H1 (cell line): ENCODE data around the gene BTBD9. TPM values are rescaled to one million over a fixed set of nuclear protein-coding genes. Genes with fewer than 3 reads are reported as not detected.

Experiments
- CTCF ChIA-PET: fragments of 300-600 bp; sonication (Branson Sonifier 250); formaldehyde crosslinking; loops from one replicate; lab custom pipeline; 2021; ENCODE audit not compliant: partially characterized antibody; lab: Charles Lee
- POLR2A ChIA-PET: fragments of 300-600 bp; sonication (Branson Sonifier 250); formaldehyde crosslinking; loops from one replicate; lab custom pipeline; 2021; ENCODE audit warnings: inconsistent platforms; ENCODE audit not compliant: partially characterized antibody; lab: Charles Lee
- DNase-seq, 2 experiments: peaks; one replicate each; pipeline versions ENCODE4 v3.0.0 to v3.0.0-alpha.2; 2010 to 2022; ENCODE audit warnings: low spot score in 2 of 2, low read depth in 1 of 2, mixed read lengths in 1 of 2
- FAIRE-seq: peaks from 2 replicates; lab custom pipeline; 2011; peaks lifted over from hg19 to GRCh38; lab: Jason Lieb, UNC
- H2AFZ ChIP-seq: 2 replicates; pipeline ENCODE4 v1.8.1; 2012; ENCODE audit warnings: low read length, inconsistent platforms
- H2AK5ac ChIP-seq: 2 replicates; pipeline ENCODE4 v1.6.1; 2013; ENCODE audit warnings: low read depth, low read length
- H2BK120ac ChIP-seq: replicated peaks from 2 replicates; pipeline ENCODE3; 2013; ENCODE audit warnings: low read depth, low read length, inconsistent platforms
- H2BK12ac ChIP-seq: 2 replicates; pipeline ENCODE4 v1.6.1; 2013; ENCODE audit warnings: low read depth, low read length
- H2BK15ac ChIP-seq: 2 replicates; pipeline ENCODE4 v1.6.1; 2013; ENCODE audit warnings: low read length
- H2BK20ac ChIP-seq: 2 replicates; pipeline ENCODE4 v1.6.1; 2013; ENCODE audit warnings: low read length
- H2BK5ac ChIP-seq: 2 replicates; pipeline ENCODE4 v1.6.1; 2013; ENCODE audit warnings: low read depth, low read length
- H3K14ac ChIP-seq: 2 replicates; pipeline ENCODE4 v1.6.1; 2013; ENCODE audit warnings: inconsistent platforms; ENCODE audit not compliant: insufficient read length
- H3K18ac ChIP-seq: 2 replicates; pipeline ENCODE4 v1.6.1; 2013; ENCODE audit warnings: low read length; ENCODE audit errors: extremely low read depth
- H3K23ac ChIP-seq: 2 replicates; pipeline ENCODE4 v1.6.1; 2013; ENCODE audit warnings: inconsistent platforms; ENCODE audit not compliant: insufficient read length
- H3K23me2 ChIP-seq: 2 replicates; pipeline ENCODE4 v1.6.1; 2013; ENCODE audit warnings: low read depth, low read length
- H3K27ac ChIP-seq: 2 replicates; pipeline ENCODE4 v1.6.1; 2011; ENCODE audit warnings: low read depth, low read length, inconsistent platforms
- H3K27me3 ChIP-seq, 4 experiments: replicated peaks in 1 of 4; 1 replicate in 1 of 4; 2 replicates in 3 of 4; pipeline versions ENCODE4 v1.6.1 to v1.8.1; 2011 to 2013; ENCODE audit warnings: low read length in 3 of 4, mild to moderate bottlenecking in 3 of 4, inconsistent platforms in 2 of 4, mixed read lengths in 2 of 4, moderate library complexity in 1 of 4; ENCODE audit not compliant: control insufficient read depth in 3 of 4, insufficient read depth in 3 of 4; ENCODE audit errors: extremely low read depth in 1 of 4
- H3K36me3 ChIP-seq, 4 experiments: 2 replicates each; pipeline versions ENCODE4 v1.6.1 to v1.8.1; 2011 to 2013; ENCODE audit warnings: mild to moderate bottlenecking in 4 of 4, low read length in 3 of 4, moderate library complexity in 2 of 4, control low read depth in 1 of 4, inconsistent platforms in 1 of 4; ENCODE audit not compliant: insufficient read depth in 4 of 4, control insufficient read depth in 2 of 4
- H3K4ac ChIP-seq: replicated peaks from 2 replicates; pipeline ENCODE3; 2013; ENCODE audit warnings: low read length, low read depth, mixed read lengths, inconsistent platforms; ENCODE audit not compliant: insufficient read length
- H3K4me1 ChIP-seq, 4 experiments: replicated peaks in 1 of 4; 1 replicate in 1 of 4; 2 replicates in 3 of 4; pipeline versions ENCODE4 v1.6.1 to v1.8.1; 2011 to 2013; ENCODE audit warnings: low read length in 3 of 4, inconsistent platforms in 2 of 4, mixed read lengths in 1 of 4; ENCODE audit not compliant: insufficient read depth in 4 of 4, control insufficient read depth in 3 of 4
- H3K4me2 ChIP-seq, 2 experiments: 2 replicates each; pipeline versions ENCODE4 v1.6.1 to v1.8.1; 2011 to 2013; ENCODE audit warnings: low read depth in 2 of 2, low read length in 2 of 2, control low read depth in 1 of 2, inconsistent platforms in 1 of 2, mild to moderate bottlenecking in 1 of 2; ENCODE audit not compliant: insufficient read depth in 1 of 2
- H3K4me3 ChIP-seq, 4 experiments: fragments of 200-600, 300-600 bp in 1 of 4; sonication (generic), shearing (Covaris generic), sonication (Bioruptor Twin) in 1 of 4; 2 replicates each; pipeline versions ENCODE4 v1.5.1 to v1.8.1; 2011 to 2016; ENCODE audit warnings: low read length in 4 of 4, low read depth in 3 of 4, control low read depth in 2 of 4, inconsistent platforms in 2 of 4, mild to moderate bottlenecking in 2 of 4, mixed read lengths in 1 of 4, moderate library complexity in 1 of 4; ENCODE audit not compliant: insufficient read depth in 2 of 4; ENCODE audit errors: extremely low read depth in 1 of 4
- H3K56ac ChIP-seq: replicated peaks from 2 replicates; pipeline ENCODE3; 2013; ENCODE audit warnings: low read depth, mild to moderate bottlenecking, mixed read lengths, low read length, inconsistent platforms; ENCODE audit not compliant: insufficient read length
- H3K79me1 ChIP-seq: 2 replicates; pipeline ENCODE4 v1.6.1; 2013; ENCODE audit warnings: low read depth, low read length, control low read depth
- H3K79me2 ChIP-seq, 2 experiments: 2 replicates each; pipeline versions ENCODE4 v1.6.1 to v1.8.1; 2012 to 2013; ENCODE audit warnings: low read length in 2 of 2, mild to moderate bottlenecking in 2 of 2, inconsistent platforms in 1 of 2; ENCODE audit not compliant: insufficient read depth in 2 of 2, control insufficient read depth in 1 of 2
- H3K9ac ChIP-seq, 4 experiments: replicated peaks in 1 of 4; 1 replicate in 1 of 4; 2 replicates in 3 of 4; pipeline versions ENCODE4 v1.6.1 to v1.8.1; 2011 to 2013; ENCODE audit warnings: low read depth in 3 of 4, low read length in 3 of 4, control low read depth in 2 of 4, mild to moderate bottlenecking in 2 of 4, moderate library complexity in 2 of 4, inconsistent platforms in 1 of 4; ENCODE audit errors: extremely low read depth in 1 of 4
- H3K9me3 ChIP-seq, 2 experiments: 2 replicates each; pipeline versions ENCODE4 v1.6.1 to v1.8.1; 2012 to 2013; ENCODE audit warnings: mild to moderate bottlenecking in 2 of 2, moderate library complexity in 2 of 2, control low read depth in 1 of 2, inconsistent platforms in 1 of 2, low read depth in 1 of 2, low read length in 1 of 2, mixed read lengths in 1 of 2; ENCODE audit not compliant: insufficient read depth in 2 of 2
- H4K20me1 ChIP-seq, 2 experiments: replicated peaks in 1 of 2; 2 replicates each; pipeline versions ENCODE3 to v1.8.1; 2011 to 2013; ENCODE audit warnings: inconsistent platforms in 2 of 2, low read length in 2 of 2, mild to moderate bottlenecking in 1 of 2; ENCODE audit not compliant: insufficient read depth in 2 of 2, control insufficient read depth in 1 of 2
- H4K5ac ChIP-seq: 2 replicates; pipeline ENCODE4 v1.6.1; 2013; ENCODE audit warnings: low read length, low read depth, mixed read lengths, inconsistent platforms; ENCODE audit not compliant: insufficient read length
- H4K8ac ChIP-seq: 2 replicates; pipeline ENCODE4 v1.8.0; 2013; ENCODE audit warnings: mild to moderate bottlenecking, moderate library complexity, low read length, inconsistent platforms; ENCODE audit not compliant: insufficient read depth; ENCODE audit errors: extremely low read depth
- H4K91ac ChIP-seq: replicated peaks from 2 replicates; pipeline ENCODE3; 2013; ENCODE audit warnings: low read length, mixed read lengths, inconsistent platforms; ENCODE audit not compliant: insufficient read length
- ASH2L ChIP-seq: fragments of 200-600, 300-600 bp; sonication (generic); IDR thresholded peaks from one replicate; pipeline ENCODE4 v1.7.1; 2017; ENCODE audit warnings: low read length
- BCL11A ChIP-seq, 2 experiments: IDR thresholded peaks; one replicate each; pipeline ENCODE4 v1.6.1; 2011; ENCODE audit warnings: low read depth in 2 of 2, low read length in 2 of 2, mild to moderate bottlenecking in 2 of 2
- CBX8 ChIP-seq: fragments of 300-800, 300-1000 bp; sonication (generic); IDR thresholded peaks from 2 replicates; pipeline ENCODE4 v1.7.1; 2016; ENCODE audit warnings: low read depth, low read length, borderline replicate concordance
- NANOG ChIP-seq: IDR thresholded peaks from 2 replicates; pipeline ENCODE4 v1.6.1; 2011; ENCODE audit warnings: low read length, low read depth, mild to moderate bottlenecking, inconsistent platforms; ENCODE audit not compliant: insufficient read depth, poor library complexity, severe bottlenecking
- NRF1 ChIP-seq: IDR thresholded peaks from 2 replicates; pipeline ENCODE4 v1.6.1; 2011; ENCODE audit warnings: mild to moderate bottlenecking, low read depth, low read length, improper control_type of control experiment
- SP2 ChIP-seq: IDR thresholded peaks from 2 replicates; pipeline ENCODE4 v1.6.1; 2012; ENCODE audit warnings: mild to moderate bottlenecking, low read length, inconsistent platforms
- WGBS, 2 experiments: shearing (Covaris generic) in 1 of 2; methylation state at CpG; one replicate each; pipeline versions ENCODE4 v1.1.6 to v1.1.7; 2013 to 2015; ENCODE audit warnings: low lambda C conversion rate in 2 of 2, mixed read lengths in 2 of 2, inconsistent platforms in 1 of 2, low coverage in 1 of 2, missing lambda C conversion rate in 1 of 2; ENCODE audit not compliant: insufficient replicate concordance in 2 of 2, insufficient coverage in 1 of 2, insufficient read length in 1 of 2; ENCODE audit errors: extremely low coverage in 1 of 2, missing lambda C conversion rate in 1 of 2; 5-methylcytosine and 5-hydroxymethylcytosine counted together
- polyA plus RNA-seq, 7 experiments: library from polyadenylated mRNA; depleted of rRNA in 3 of 7; stranded (reverse) in 5 of 7; unstranded in 2 of 7; fragments of >200 nt in 5 of 7; fragments of 200-250 nt in 2 of 7; gene quantifications; 1 replicate in 5 of 7; 2 replicates in 1 of 7; 4 replicates in 1 of 7; pipeline versions ENCODE4 v1.2.1 to v1.2.3, GENCODE V29; 2011 to 2013; ENCODE audit warnings: missing spikeins in 2 of 7, mixed read lengths in 2 of 7
- total RNA-seq: library from RNA; stranded (reverse); fragmentation: NEBNext Ultra II Directional; extraction: Animal tissue kit (Norgen Biotek cat#: 25700); gene quantifications from 2 replicates; pipeline ENCODE4 v1.2.1, GENCODE V29; 2021
- TF ChIP-seq, protein P1 (sequence below): IDR thresholded peaks from 2 replicates; pipeline ENCODE4 v1.6.1; 2012; ENCODE audit warnings: inconsistent platforms

Gene BTBD9
- total and polyA plus RNA-seq, 2 of the 8 experiments (the other 6 are each of a cell fraction or from before 2014, with no cell fraction given): 0.92 to 4.1 TPM

- Histone ChIP-seq H3K14ac (no peak overlapping the region), H4K20me1 (no peaks in the 10 kb centered on the region), H3K4me2 (no peak overlapping the region), H3K4me1 (peaks cover 0 to 5% (median 0%) of the 10 kb centered on the region in 4 experiments; a peak in 3 of 7 replicates), H3K4ac (no peak overlapping the region), H3K23me2 (no peaks in the 10 kb centered on the region; the same call in 1 of the 2 replicates), H2BK15ac (no peak overlapping the region), H2AK5ac (no peak overlapping the region), H3K56ac (no peak overlapping the region), H3K4me3 (no peak overlapping the region), H3K79me1 (no peaks in the 10 kb centered on the region), H4K91ac (no peak overlapping the region), H3K23ac (no peak overlapping the region), H2BK5ac (no peak overlapping the region), H3K36me3 (no peaks in the 10 kb centered on the region), H2AFZ (no peak overlapping the region), H3K27me3 (no peaks in the 10 kb centered on the region), H3K27ac (no peak overlapping the region), H2BK20ac (no peak overlapping the region), H3K18ac (no peak overlapping the region), H4K5ac (no peak overlapping the region), H2BK12ac (no peak overlapping the region), H2BK120ac (no peak overlapping the region), H4K8ac (no peak overlapping the region), H3K9ac (no peak overlapping the region), H3K9me3 (no peaks in the 10 kb centered on the region), H3K79me2 (no peaks in the 10 kb centered on the region)
- DNase-seq (no peak), FAIRE-seq (no peak)
- TF ChIP-seq, protein P1, sequence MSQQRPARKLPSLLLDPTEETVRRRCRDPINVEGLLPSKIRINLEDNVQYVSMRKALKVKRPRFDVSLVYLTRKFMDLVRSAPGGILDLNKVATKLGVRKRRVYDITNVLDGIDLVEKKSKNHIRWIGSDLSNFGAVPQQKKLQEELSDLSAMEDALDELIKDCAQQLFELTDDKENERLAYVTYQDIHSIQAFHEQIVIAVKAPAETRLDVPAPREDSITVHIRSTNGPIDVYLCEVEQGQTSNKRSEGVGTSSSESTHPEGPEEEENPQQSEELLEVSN: no peak
- TF ChIP-seq NANOG (no peak), CBX8 (no peak), SP2 (no peak), NRF1 (no peak), BCL11A (IDR thresholded peaks at IDR 0.05; ENCODE audit: low read depth in 2 of 2, low read length in 2 of 2) (no peak), ASH2L (no peak)
- POLR2A ChIA-PET: no interaction called here
- WGBS, 2 experiments: 92% methylated on average over 1 of the region's 1 CpG; no CpG with 5 or more reads in 1 of the 2 experiments
- CTCF ChIA-PET: no interaction called here
Observed at GRCh38 chr6:38323216-38323615, 316.5 kb downstream of the BTBD9 start.
